Measurements from ENCODE around the gene KIF2A.

The KIF2A gene

GRCh38 chr5:62376064-62376463 is 70.1 kb downstream of the KIF2A start:
- no peak for TF ChIP-seq KLF10 (tag by site-specific recombination; IDR thresholded peaks at IDR 0.05)
- TF ChIP-seq ZNF146 (tag by site-specific recombination; IDR thresholded peaks at IDR 0.05) = no peak
- TF ChIP-seq ZNF292 (tag by site-specific recombination; IDR thresholded peaks at IDR 0.05; ENCODE audit: borderline replicate concordance, low read depth) = no peak
- no peak for TF ChIP-seq PRDM2 (tag by site-specific recombination; IDR thresholded peaks at IDR 0.05; ENCODE audit: borderline replicate concordance)
- TF ChIP-seq OSR2 (tag by site-specific recombination; IDR thresholded peaks at IDR 0.05) = no peak
- TF ChIP-seq ZNF112 (tag by site-specific recombination; IDR thresholded peaks at IDR 0.05) = no peak
- TF ChIP-seq BCL11B (tag by site-specific recombination; IDR thresholded peaks at IDR 0.05; ENCODE audit: low read depth) = no peak
- no peak for TF ChIP-seq ZNF18 (tag by site-specific recombination; IDR thresholded peaks at IDR 0.05)
- TF ChIP-seq SETDB1 (IDR thresholded peaks at IDR 0.05; ENCODE audit: insufficient read length, low read length) = no peak
- TF ChIP-seq MEIS1 (CRISPR knock-in tag; IDR thresholded peaks at IDR 0.05; ENCODE audit: borderline replicate concordance) = no peak
- no peak for TF ChIP-seq ZNF621 (tag by site-specific recombination; IDR thresholded peaks at IDR 0.05)
- 0 out of 2 replicates have a peak, but pooled peaks have one; percentile 15 for TF ChIP-seq ZNF366 (tag by site-specific recombination; conservative IDR thresholded peaks at IDR 0.05)
- TF ChIP-seq FEZF1 (tag by site-specific recombination; IDR thresholded peaks at IDR 0.05) = no peak
- TF ChIP-seq ZNF202 (tag by site-specific recombination; IDR thresholded peaks at IDR 0.05; ENCODE audit: borderline replicate concordance) = no peak
- TF ChIP-seq ZNF639 (tag by site-specific recombination; IDR thresholded peaks at IDR 0.05) = no peak
- 0 out of 2 replicates have a peak, but pooled peaks have one; percentile 17 for TF ChIP-seq MYNN (tag by site-specific recombination; IDR thresholded peaks at IDR 0.05; ENCODE audit: borderline replicate concordance)
- no peak for TF ChIP-seq ZNF121 (tag by site-specific recombination; IDR thresholded peaks at IDR 0.05)
- peak; percentile 56 for TF ChIP-seq ZNF629 (tag by site-specific recombination; IDR thresholded peaks at IDR 0.05)
- no peak for TF ChIP-seq ZNF175 (tag by site-specific recombination; IDR thresholded peaks at IDR 0.05)
- peak; percentile 39; the same call in 1 of the 2 replicates for TF ChIP-seq SP7 (tag by site-specific recombination; IDR thresholded peaks at IDR 0.05)
- TF ChIP-seq ZNF501 (tag by site-specific recombination; IDR thresholded peaks at IDR 0.05) = no peak
- TF ChIP-seq, protein P1, sequence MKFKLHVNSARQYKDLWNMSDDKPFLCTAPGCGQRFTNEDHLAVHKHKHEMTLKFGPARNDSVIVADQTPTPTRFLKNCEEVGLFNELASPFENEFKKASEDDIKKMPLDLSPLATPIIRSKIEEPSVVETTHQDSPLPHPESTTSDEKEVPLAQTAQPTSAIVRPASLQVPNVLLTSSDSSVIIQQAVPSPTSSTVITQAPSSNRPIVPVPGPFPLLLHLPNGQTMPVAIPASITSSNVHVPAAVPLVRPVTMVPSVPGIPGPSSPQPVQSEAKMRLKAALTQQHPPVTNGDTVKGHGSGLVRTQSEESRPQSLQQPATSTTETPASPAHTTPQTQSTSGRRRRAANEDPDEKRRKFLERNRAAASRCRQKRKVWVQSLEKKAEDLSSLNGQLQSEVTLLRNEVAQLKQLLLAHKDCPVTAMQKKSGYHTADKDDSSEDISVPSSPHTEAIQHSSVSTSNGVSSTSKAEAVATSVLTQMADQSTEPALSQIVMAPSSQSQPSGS (tag by site-specific recombination; IDR thresholded peaks at IDR 0.05; ENCODE audit: low read depth) = peak; percentile 36; the same call in 1 of the 2 replicates
- H3K4me3 ChIP-seq (ENCODE audit: low read depth, low read length) = no peak overlapping the region
- ChIA-PET POLR2A (no interaction called here), CTCF (no interaction called here)
- no peak overlapping the region for H3K27ac ChIP-seq (ENCODE audit: extremely low read depth, low read depth, low read length)
- no peaks in the 10 kb centered on the region for H3K4me1 ChIP-seq (ENCODE audit: control insufficient read depth, insufficient read depth, low read length)
- no peaks in the 10 kb centered on the region for H3K9me3 ChIP-seq (ENCODE audit: control insufficient read depth, insufficient read depth, low read depth, low read length)
- H3K36me3 ChIP-seq (ENCODE audit: control insufficient read depth in 2 of 2, insufficient read depth in 1 of 2, low read length in 2 of 2) = peaks cover 71 to 82% of the 10 kb centered on the region in 2 experiments
